GM10248 (cell line): ENCODE results near the gene VENTX.

Source experiments
- CTCF ChIA-PET: fragments of 300-600 bp; sonication (Branson Sonifier 250); formaldehyde crosslinking; extraction: SDS; loops from one replicate; lab custom pipeline; 2021; ENCODE audit warnings: antibody characterized with exemption; lab: Yijun Ruan, JAX
- POLR2A ChIA-PET: fragments of 350-650 bp; sonication (Branson Sonifier 250); formaldehyde crosslinking; extraction: SDS; loops from one replicate; lab custom pipeline; 2020; ENCODE audit warnings: antibody characterized with exemption; lab: Yijun Ruan, JAX
- DNase-seq: peaks from one replicate; pipeline ENCODE4 v3.0.0; 2012; ENCODE audit errors: extremely low spot score
- TF ChIP-seq, protein P1 (sequence below): IDR thresholded peaks from 2 replicates; pipeline ENCODE4 v1.5.1; 2012; ENCODE audit warnings: mild to moderate bottlenecking, low read depth; ENCODE audit errors: extremely low read depth, missing control alignments, control extremely low read depth

VENTX gene

DNA sequence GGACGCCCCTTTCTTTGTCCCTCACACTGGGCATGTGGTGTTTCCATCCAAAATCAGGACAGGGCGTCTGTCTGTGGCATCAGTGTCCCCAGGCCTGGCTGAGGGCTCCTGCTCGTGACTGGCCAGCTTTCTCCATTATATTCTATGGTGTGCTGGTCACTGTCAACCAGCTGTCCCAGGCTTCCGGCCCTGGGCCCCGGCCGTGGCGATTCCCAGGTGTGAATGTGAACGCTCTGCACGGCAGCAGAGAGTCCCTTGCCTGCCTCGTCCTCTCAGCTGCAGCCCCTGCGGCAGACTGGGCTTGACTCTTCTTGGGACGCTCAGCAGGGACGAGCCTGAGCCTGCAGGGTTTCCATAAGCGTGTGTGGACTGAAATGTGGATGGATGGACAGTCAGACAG is 13.6 kb upstream of the VENTX start:
- CTCF ChIA-PET: no interaction called here
- DNase-seq: no peak
- POLR2A ChIA-PET: no interaction called here
- TF ChIP-seq, protein P1, sequence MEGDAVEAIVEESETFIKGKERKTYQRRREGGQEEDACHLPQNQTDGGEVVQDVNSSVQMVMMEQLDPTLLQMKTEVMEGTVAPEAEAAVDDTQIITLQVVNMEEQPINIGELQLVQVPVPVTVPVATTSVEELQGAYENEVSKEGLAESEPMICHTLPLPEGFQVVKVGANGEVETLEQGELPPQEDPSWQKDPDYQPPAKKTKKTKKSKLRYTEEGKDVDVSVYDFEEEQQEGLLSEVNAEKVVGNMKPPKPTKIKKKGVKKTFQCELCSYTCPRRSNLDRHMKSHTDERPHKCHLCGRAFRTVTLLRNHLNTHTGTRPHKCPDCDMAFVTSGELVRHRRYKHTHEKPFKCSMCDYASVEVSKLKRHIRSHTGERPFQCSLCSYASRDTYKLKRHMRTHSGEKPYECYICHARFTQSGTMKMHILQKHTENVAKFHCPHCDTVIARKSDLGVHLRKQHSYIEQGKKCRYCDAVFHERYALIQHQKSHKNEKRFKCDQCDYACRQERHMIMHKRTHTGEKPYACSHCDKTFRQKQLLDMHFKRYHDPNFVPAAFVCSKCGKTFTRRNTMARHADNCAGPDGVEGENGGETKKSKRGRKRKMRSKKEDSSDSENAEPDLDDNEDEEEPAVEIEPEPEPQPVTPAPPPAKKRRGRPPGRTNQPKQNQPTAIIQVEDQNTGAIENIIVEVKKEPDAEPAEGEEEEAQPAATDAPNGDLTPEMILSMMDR: no peak

DNA sequence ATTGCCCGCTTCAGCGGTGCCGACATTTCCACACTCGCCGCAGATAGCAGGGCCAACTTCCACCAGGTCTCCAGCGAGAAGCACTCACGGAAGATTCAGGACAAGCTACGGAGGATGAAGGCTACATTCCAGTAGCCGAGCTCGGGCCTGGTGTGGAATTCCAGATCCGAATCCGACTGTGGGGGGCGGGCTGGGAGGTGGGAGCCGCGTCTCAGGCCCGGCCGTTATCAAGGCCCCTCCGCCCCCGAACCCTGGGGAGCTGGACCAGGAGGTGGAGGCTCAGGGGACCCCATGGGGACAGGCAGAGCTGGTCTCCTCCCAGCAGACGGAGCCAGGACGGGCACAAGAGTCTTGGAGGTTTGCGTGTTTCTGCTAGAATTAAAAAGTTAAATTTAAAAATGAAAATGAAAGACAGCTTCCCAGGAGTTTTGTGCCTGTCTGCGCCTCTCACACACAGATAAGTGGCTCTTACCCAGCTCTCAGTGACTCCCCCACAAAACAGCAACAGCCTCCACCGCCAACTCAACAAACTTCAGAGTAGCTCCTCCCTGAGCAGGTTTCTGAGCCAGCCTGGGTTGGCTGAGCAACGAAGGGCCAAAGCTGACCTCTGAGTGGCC is 12.8 kb upstream of the VENTX start:
- ChIA-PET CTCF (interaction anchor here (0.9 kb wide), 1 partner anchor 10 kb away, joined by 3 read pairs; no protein-coding TSS in a partner anchor), POLR2A (interaction anchor here (0.6 kb wide), 1 partner anchor 22 kb away, joined by 15 read pairs; no protein-coding TSS in a partner anchor)
- no peak for DNase-seq
- TF ChIP-seq, protein P1: no peak

DNA sequence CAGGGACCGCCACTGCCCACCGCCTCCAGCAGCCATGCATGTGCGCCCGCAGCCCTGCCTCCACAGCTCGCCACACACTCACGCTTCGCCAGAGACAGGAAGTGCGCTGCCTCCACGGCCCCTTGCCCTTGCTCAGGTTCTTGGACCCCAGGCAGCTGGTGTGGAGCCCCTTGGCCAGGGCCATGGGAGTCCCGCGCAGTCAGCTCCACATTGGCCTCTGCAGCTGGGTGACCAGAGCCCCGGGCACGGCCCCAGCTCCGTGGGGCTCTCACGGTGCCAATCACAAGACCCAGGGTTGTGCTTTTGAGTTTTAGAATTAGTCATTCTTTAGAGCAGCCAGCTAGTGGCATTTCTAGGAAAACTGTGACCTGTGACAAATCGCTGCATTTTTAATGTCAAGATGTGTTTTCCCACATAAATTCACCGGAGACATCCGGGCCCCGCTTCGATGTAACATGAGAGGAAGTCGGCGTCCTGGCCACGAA is 11.9 kb upstream of the VENTX start:
- TF ChIP-seq, protein P1: no peak
- CTCF ChIA-PET: interaction anchor here (0.9 kb wide), 1 partner anchor 11 kb away, joined by 3 read pairs; no protein-coding TSS in a partner anchor
- POLR2A ChIA-PET: interaction anchor here (0.6 kb wide), 1 partner anchor 21 kb away, joined by 15 read pairs; no protein-coding TSS in a partner anchor
- no peak for DNase-seq

DNA sequence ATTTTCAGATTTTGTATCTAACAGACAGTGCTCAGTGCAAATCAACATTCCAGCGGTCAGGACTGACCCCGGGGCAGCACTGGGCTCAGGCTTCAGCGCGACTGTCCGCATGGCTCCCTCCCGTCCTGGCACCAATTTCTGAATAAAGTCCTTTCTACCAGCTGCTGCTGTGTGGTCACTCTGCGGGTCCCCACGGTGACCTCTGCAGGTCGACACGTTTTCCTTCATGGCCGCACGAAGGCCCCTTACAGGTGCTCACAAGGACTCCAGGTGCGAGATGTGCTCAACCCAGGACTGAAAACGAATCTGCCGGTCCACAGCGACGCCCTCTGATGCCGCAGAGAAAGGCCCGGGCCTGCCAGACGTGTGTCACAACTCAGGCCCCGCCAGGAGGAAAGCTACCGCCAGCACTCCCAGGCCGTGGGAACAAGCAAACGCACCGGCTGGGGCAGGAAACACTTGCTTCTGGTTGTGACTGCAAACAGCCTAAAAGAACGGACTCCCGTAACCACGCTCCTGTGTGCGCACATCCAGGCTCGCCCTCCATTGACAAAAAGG is 11.3 kb upstream of the VENTX start:
- TF ChIP-seq, protein P1: no peak
- POLR2A ChIA-PET: no interaction called here
- CTCF ChIA-PET: no interaction called here
- DNase-seq: no peak

DNA sequence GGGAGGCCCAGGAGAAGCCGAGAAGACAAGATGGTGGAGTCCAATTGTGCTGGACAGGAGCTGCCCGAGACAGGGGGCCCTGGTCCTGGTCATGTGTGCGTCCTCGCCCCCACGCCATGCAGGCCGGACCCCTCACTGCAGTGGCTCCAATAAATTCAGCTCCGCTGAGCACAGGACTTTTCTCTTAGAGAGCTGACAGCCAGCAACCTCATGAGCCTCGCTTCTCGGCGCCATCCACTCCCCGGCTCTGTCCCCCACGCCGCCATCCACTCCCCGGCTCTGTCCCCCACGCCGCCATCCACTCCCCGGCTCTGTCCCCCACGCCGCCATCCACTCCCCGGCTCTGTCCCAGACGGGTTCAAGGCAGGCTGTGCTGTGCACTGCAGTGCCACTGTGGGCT is 10.4 kb upstream of the VENTX start:
- POLR2A ChIA-PET: no interaction called here
- TF ChIP-seq, protein P1: no peak
- no peak for DNase-seq
- CTCF ChIA-PET: no interaction called here

DNA sequence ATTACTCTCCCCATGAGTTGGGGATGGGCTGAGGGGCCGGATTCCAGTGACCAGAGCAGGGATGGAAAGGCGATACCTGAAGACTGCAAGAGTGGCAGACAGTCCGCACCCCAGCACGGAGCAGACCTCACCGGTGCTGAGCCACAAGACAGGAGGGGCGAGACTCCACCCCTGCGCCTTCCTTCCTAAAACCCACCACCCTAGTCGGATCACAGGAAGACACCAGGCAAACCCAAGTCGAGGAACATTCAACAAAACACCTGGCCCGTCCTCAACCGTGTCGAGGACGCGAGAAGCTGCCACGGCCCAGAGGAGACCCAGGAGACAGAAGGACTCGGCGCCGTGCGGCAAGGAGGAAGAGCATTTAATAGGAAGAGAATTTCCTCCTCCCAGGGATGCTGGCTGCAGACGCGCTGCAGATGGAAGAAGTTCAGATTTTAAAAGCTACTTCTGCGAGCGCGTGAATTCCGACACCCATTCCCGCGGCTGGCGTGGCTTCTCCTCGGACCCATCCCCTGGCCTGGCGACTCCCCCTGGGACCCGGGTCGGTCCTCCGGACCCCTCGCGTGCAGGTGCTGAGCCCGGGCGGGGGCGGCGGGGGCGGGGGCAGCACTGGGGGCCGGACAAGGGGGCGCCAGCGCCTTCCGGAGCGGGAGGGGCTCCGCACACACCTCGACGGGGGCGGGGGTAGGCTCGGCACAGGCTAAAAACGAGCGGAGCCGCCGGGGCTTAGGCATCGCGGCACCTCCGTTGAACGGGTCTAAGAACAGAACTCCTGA is 8.2 kb upstream of the VENTX start:
- ChIA-PET CTCF (no interaction called here), POLR2A (no interaction called here)
- TF ChIP-seq, protein P1: no peak
- DNase-seq: no peak
